Liver (tissue), 9 donors: Measurements from ENCODE around the gene MYO1B. TPM values are rescaled to one million over a fixed set of nuclear protein-coding genes. Genes with fewer than 3 reads are reported as not detected.

Experiments used
- DNase-seq: peaks from one replicate; pipeline ENCODE4 v3.0.0-alpha.2; 2017; ENCODE audit warnings: low spot score
- H3K27ac ChIP-seq, 2 donors: one replicate each; pipeline ENCODE4 v1.7.0; 2013; ENCODE audit warnings: inconsistent platforms in 2 of 2, low read length in 2 of 2, control low read depth in 1 of 2, low read depth in 1 of 2, mild to moderate bottlenecking in 1 of 2
- H3K27me3 ChIP-seq, 4 donors: one replicate each; pipeline versions ENCODE4 v1.6.1 to v1.7.0; 2013; ENCODE audit warnings: low read length in 3 of 4, inconsistent platforms in 1 of 4, mild to moderate bottlenecking in 1 of 4, moderate library complexity in 1 of 4; ENCODE audit not compliant: control insufficient read depth in 4 of 4, insufficient read depth in 4 of 4
- H3K36me3 ChIP-seq, 4 donors: one replicate each; pipeline versions ENCODE4 v1.6.1 to v1.7.0; 2013; ENCODE audit warnings: low read length in 3 of 4, mild to moderate bottlenecking in 3 of 4, low read depth in 1 of 4, moderate library complexity in 1 of 4; ENCODE audit not compliant: control insufficient read depth in 4 of 4, insufficient read depth in 3 of 4
- H3K4me1 ChIP-seq, 4 donors: one replicate each; pipeline versions ENCODE4 v1.6.1 to v1.7.0; 2013; ENCODE audit warnings: low read length in 3 of 4, mild to moderate bottlenecking in 3 of 4, moderate library complexity in 1 of 4; ENCODE audit not compliant: control insufficient read depth in 4 of 4, insufficient read depth in 4 of 4
- H3K4me3 ChIP-seq, 3 donors: one replicate each; pipeline versions ENCODE4 v1.6.1 to v1.7.0; 2013; ENCODE audit warnings: low read length in 3 of 3, control low read depth in 1 of 3, low read depth in 1 of 3, mild to moderate bottlenecking in 1 of 3
- H3K9ac ChIP-seq, 2 donors: one replicate each; pipeline ENCODE4 v1.7.0; 2013; ENCODE audit warnings: low read length in 2 of 2, mild to moderate bottlenecking in 2 of 2, moderate library complexity in 2 of 2, control low read depth in 1 of 2, low read depth in 1 of 2
- H3K9me3 ChIP-seq, 4 donors: one replicate each; pipeline versions ENCODE4 v1.6.1 to v1.7.0; 2013; ENCODE audit warnings: low read length in 3 of 4; ENCODE audit not compliant: control insufficient read depth in 4 of 4
- EGR1 ChIP-seq, 2 donors: IDR thresholded peaks; 2 replicates each; pipeline ENCODE4 v1.6.1; 2016 to 2018; ENCODE audit warnings: antibody characterized with exemption in 2 of 2, low read depth in 2 of 2
- FOXA1 ChIP-seq: IDR thresholded peaks from 2 replicates; pipeline ENCODE4 v1.6.1; 2016; ENCODE audit warnings: antibody characterized with exemption
- HNF4A ChIP-seq, 2 donors: conservative IDR thresholded peaks; 2 replicates each; pipeline ENCODE4 v1.6.1; 2016; ENCODE audit warnings: antibody characterized with exemption in 2 of 2, mild to moderate bottlenecking in 2 of 2
- HNF4G ChIP-seq: IDR thresholded peaks from 2 replicates; pipeline ENCODE4 v1.6.1; 2016; ENCODE audit warnings: antibody characterized with exemption
- JUND ChIP-seq, 2 donors: IDR thresholded peaks; 2 replicates each; pipeline ENCODE4 v1.6.1; 2016; ENCODE audit warnings: antibody characterized with exemption in 2 of 2
- MAX ChIP-seq: IDR thresholded peaks from 2 replicates; pipeline ENCODE4 v1.6.1; 2016; ENCODE audit warnings: antibody characterized with exemption
- RAD21 ChIP-seq, 2 donors: IDR thresholded peaks; 2 replicates each; pipeline ENCODE4 v1.6.1; 2016; ENCODE audit warnings: antibody characterized with exemption in 2 of 2, mild to moderate bottlenecking in 2 of 2
- RXRA ChIP-seq, 2 donors: IDR thresholded peaks; 2 replicates each; pipeline ENCODE4 v1.6.1; 2017 to 2018; ENCODE audit warnings: antibody characterized with exemption in 2 of 2, mild to moderate bottlenecking in 1 of 2
- SP1 ChIP-seq: IDR thresholded peaks from 2 replicates; pipeline ENCODE4 v1.6.1; 2018; ENCODE audit warnings: antibody characterized with exemption, mild to moderate bottlenecking
- TAF1 ChIP-seq: conservative IDR thresholded peaks from 2 replicates; pipeline ENCODE4 v1.6.1; 2016; ENCODE audit warnings: antibody characterized with exemption, mild to moderate bottlenecking
- YY1 ChIP-seq: IDR thresholded peaks from 2 replicates; pipeline ENCODE4 v1.6.1; 2016; ENCODE audit warnings: antibody characterized with exemption, mild to moderate bottlenecking
- WGBS: extraction: QIAGEN DNeasy Blood & Tissue Kit; methylation state at CpG from one replicate; pipeline ENCODE4 v1.1.7; 2013; 5-methylcytosine and 5-hydroxymethylcytosine counted together
- polyA plus RNA-seq, 2 donors: library from polyadenylated mRNA; stranded (reverse) in 1 of 2; unstranded in 1 of 2; fragments of 200-250 nt in 1 of 2; fragments of >200 nt in 1 of 2; fragmentation: Nextera tagmentation in 1 of 2; extraction: Ambion mirVana in 1 of 2; gene quantifications; one replicate each; pipeline versions ENCODE4 v1.2.1 to v1.2.3, GENCODE V29; 2013 to 2015
- total RNA-seq, 2 donors: library from RNA; depleted of rRNA; stranded (reverse); fragments of >200 nt; gene quantifications; one replicate each; pipeline ENCODE4 v1.2.3, GENCODE V29; 2014
- TF ChIP-seq, protein P1 (sequence below): IDR thresholded peaks from 2 replicates; pipeline ENCODE4 v1.6.1; 2016; ENCODE audit warnings: antibody characterized with exemption
- TF ChIP-seq, protein P2 (sequence below): IDR thresholded peaks from 2 replicates; pipeline ENCODE4 v1.6.1; 2016; ENCODE audit warnings: antibody characterized with exemption
- TF ChIP-seq, protein P3 (sequence below): IDR thresholded peaks from 2 replicates; pipeline ENCODE4 v1.6.1; 2016; ENCODE audit warnings: antibody characterized with exemption, mild to moderate bottlenecking
- donor health status: healthy.
- donor health status: healthy.
- donor health status: healthy.
- donor health status: healthy.
- donor health status: healthy.

Gene MYO1B
- total and polyA plus RNA-seq, 4 donors: 66.5 to 434 (median 117) TPM

DNA sequence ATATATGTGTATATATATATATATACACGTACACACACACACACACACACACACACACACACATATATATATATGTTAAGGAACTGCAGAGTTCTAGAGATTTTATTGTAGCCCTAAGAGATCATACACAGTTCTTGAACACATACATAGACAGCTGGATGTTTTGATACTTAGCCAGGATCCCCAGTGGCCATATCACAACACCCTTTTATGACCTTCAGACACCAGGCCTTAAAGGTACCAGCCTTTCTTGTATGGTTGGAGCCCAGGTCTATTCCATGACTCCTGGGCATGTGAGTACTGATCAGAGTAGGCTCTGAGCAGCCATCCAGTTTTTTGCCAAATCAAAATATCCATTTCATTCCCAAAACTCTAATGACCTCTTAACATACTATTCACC lies 138.3 kb downstream of the MYO1B start:
- Histone ChIP-seq H3K4me3 (no peak overlapping the region), H3K9me3 (no peaks in the 10 kb centered on the region), H3K27ac (no peak overlapping the region), H3K27me3 (no peaks in the 10 kb centered on the region), H3K4me1 (peaks cover 5 to 25% (median 9%) of the 10 kb centered on the region in 4 donors), H3K36me3 (peaks cover 0 to 62% (median 36%) of the 10 kb centered on the region in 4 donors), H3K9ac (no peak overlapping the region)
- 8% methylated on average over 1 of the region's 1 CpG for WGBS
- TF ChIP-seq, protein P1, sequence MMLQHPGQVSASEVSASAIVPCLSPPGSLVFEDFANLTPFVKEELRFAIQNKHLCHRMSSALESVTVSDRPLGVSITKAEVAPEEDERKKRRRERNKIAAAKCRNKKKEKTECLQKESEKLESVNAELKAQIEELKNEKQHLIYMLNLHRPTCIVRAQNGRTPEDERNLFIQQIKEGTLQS: no peak
- TF ChIP-seq RAD21 (IDR thresholded peaks at IDR 0.05): no peak
- TF ChIP-seq, protein P2, sequence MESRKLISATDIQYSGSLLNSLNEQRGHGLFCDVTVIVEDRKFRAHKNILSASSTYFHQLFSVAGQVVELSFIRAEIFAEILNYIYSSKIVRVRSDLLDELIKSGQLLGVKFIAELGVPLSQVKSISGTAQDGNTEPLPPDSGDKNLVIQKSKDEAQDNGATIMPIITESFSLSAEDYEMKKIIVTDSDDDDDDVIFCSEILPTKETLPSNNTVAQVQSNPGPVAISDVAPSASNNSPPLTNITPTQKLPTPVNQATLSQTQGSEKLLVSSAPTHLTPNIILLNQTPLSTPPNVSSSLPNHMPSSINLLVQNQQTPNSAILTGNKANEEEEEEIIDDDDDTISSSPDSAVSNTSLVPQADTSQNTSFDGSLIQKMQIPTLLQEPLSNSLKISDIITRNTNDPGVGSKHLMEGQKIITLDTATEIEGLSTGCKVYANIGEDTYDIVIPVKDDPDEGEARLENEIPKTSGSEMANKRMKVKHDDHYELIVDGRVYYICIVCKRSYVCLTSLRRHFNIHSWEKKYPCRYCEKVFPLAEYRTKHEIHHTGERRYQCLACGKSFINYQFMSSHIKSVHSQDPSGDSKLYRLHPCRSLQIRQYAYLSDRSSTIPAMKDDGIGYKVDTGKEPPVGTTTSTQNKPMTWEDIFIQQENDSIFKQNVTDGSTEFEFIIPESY: no peak
- TF ChIP-seq FOXA1: no peak
- TF ChIP-seq EGR1 (IDR thresholded peaks at IDR 0.05; ENCODE audit: low read depth in 2 of 2): no peak
- TF ChIP-seq, protein P3, sequence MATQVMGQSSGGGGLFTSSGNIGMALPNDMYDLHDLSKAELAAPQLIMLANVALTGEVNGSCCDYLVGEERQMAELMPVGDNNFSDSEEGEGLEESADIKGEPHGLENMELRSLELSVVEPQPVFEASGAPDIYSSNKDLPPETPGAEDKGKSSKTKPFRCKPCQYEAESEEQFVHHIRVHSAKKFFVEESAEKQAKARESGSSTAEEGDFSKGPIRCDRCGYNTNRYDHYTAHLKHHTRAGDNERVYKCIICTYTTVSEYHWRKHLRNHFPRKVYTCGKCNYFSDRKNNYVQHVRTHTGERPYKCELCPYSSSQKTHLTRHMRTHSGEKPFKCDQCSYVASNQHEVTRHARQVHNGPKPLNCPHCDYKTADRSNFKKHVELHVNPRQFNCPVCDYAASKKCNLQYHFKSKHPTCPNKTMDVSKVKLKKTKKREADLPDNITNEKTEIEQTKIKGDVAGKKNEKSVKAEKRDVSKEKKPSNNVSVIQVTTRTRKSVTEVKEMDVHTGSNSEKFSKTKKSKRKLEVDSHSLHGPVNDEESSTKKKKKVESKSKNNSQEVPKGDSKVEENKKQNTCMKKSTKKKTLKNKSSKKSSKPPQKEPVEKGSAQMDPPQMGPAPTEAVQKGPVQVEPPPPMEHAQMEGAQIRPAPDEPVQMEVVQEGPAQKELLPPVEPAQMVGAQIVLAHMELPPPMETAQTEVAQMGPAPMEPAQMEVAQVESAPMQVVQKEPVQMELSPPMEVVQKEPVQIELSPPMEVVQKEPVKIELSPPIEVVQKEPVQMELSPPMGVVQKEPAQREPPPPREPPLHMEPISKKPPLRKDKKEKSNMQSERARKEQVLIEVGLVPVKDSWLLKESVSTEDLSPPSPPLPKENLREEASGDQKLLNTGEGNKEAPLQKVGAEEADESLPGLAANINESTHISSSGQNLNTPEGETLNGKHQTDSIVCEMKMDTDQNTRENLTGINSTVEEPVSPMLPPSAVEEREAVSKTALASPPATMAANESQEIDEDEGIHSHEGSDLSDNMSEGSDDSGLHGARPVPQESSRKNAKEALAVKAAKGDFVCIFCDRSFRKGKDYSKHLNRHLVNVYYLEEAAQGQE: no peak
- no peak for TF ChIP-seq JUND (IDR thresholded peaks at IDR 0.05)
- TF ChIP-seq MAX: no peak
- no peak for TF ChIP-seq RXRA (IDR thresholded peaks at IDR 0.05)
- no peak for TF ChIP-seq YY1
- no peak for TF ChIP-seq TAF1
- no peak for DNase-seq

DNA sequence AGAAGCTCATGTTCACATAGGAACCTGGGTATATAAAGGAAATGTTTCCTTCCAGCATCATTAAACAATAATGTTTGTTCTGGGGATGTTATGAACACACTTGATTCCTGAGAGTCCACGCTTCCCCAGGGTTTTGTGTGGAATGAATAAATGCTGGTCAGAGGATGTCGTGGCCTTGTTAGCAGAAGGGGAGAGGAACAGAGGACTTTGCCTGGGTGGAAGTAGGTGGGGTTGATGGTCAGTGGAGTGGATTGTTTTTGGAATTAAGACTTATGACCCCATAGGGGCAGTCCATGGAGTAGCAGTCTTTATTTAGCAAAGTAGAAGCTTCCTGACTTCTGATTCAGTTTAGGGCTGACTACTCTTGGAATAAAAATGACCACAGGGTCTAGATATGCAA lies 139.6 kb downstream of the MYO1B start:
- Histone ChIP-seq H3K9ac (no peak overlapping the region), H3K27me3 (no peaks in the 10 kb centered on the region), H3K4me3 (no peak overlapping the region), H3K4me1 (peaks cover 0 to 16% (median 3%) of the 10 kb centered on the region in 4 donors), H3K9me3 (no peaks in the 10 kb centered on the region), H3K36me3 (peaks cover 0 to 71% (median 48%) of the 10 kb centered on the region in 4 donors), H3K27ac (no peak overlapping the region)
- DNase-seq: no peak
- WGBS: 83% methylated on average over 2 of the region's 2 CpGs
- TF ChIP-seq, protein P2: no peak
- no peak for TF ChIP-seq SP1
- no peak for TF ChIP-seq RAD21 (IDR thresholded peaks at IDR 0.05)
- TF ChIP-seq, protein P1: no peak
- TF ChIP-seq HNF4A (conservative IDR thresholded peaks at IDR 0.05): no peak
- no peak for TF ChIP-seq RXRA (IDR thresholded peaks at IDR 0.05)
- TF ChIP-seq EGR1 (IDR thresholded peaks at IDR 0.05; ENCODE audit: low read depth in 2 of 2): no peak
- TF ChIP-seq, protein P3: no peak
- TF ChIP-seq MAX: no peak
- TF ChIP-seq FOXA1: no peak
- TF ChIP-seq HNF4G: no peak
- no peak for TF ChIP-seq YY1
